OCI-LY7 (cell line): Measurements from ENCODE around the gene CTSC. TPM values are rescaled to one million over a fixed set of nuclear protein-coding genes. Genes with fewer than 3 reads are reported as not detected.

Experiments
- BruUV-seq: library from RNA; stranded (reverse); fragments of 400-500 nt; replicated peaks from 2 replicates; lab custom pipeline; 2021; lab: Mats Ljungman, UMichigan
- CTCF ChIA-PET: fragments of 300-600 bp; sonication (Branson Sonifier 250); formaldehyde crosslinking; loops from one replicate; lab custom pipeline; 2022; ENCODE audit warnings: antibody characterized with exemption; ENCODE audit not compliant: unreplicated experiment; lab: Charles Lee
- POLR2A ChIA-PET: fragments of 300-600 bp; sonication (Branson Sonifier 250); formaldehyde crosslinking; loops from one replicate; lab custom pipeline; 2022; ENCODE audit warnings: antibody characterized with exemption; lab: Charles Lee
- DNase-seq: peaks from one replicate; pipeline ENCODE4 v3.0.0-alpha.2; 2015; ENCODE audit warnings: low spot score
- H2AFZ ChIP-seq: fragments of 200-600 bp; sonication (generic), shearing (Covaris generic); 2 replicates; pipeline ENCODE4 v1.6.1; 2014; ENCODE audit warnings: mild to moderate bottlenecking, antibody characterized with exemption, low read length, moderate library complexity
- H3K27ac ChIP-seq: fragments of 200-600 bp; sonication (generic); 2 replicates; pipeline ENCODE4 v1.5.1; 2014; ENCODE audit warnings: mixed run types, low read depth, mild to moderate bottlenecking, moderate library complexity, low read length, inconsistent platforms; ENCODE audit not compliant: poor library complexity, severe bottlenecking
- H3K36me3 ChIP-seq: fragments of 200-600 bp; sonication (generic); 2 replicates; pipeline ENCODE4 v1.6.1; 2014; ENCODE audit warnings: mild to moderate bottlenecking, antibody characterized with exemption, low read length, moderate library complexity, mixed read lengths; ENCODE audit not compliant: insufficient read depth
- H3K4me1 ChIP-seq: fragments of 200-600 bp; sonication (generic); 2 replicates; pipeline ENCODE4 v1.5.1; 2014; ENCODE audit warnings: mild to moderate bottlenecking, low read length; ENCODE audit not compliant: insufficient read depth, poor library complexity, severe bottlenecking
- H3K4me2 ChIP-seq: fragments of 200-600 bp; sonication (generic); 2 replicates; pipeline ENCODE4 v1.6.1; 2014; ENCODE audit warnings: mild to moderate bottlenecking, low read length
- H3K4me3 ChIP-seq: fragments of 200-600 bp; sonication (generic); 2 replicates; pipeline ENCODE4 v1.5.1; 2014; ENCODE audit warnings: mild to moderate bottlenecking, low read depth, low read length; ENCODE audit not compliant: poor library complexity, severe bottlenecking
- H3K79me2 ChIP-seq: fragments of 200-600 bp; sonication (generic); 2 replicates; pipeline ENCODE4 v1.6.1; 2016; ENCODE audit warnings: low read depth, mild to moderate bottlenecking, low read length, moderate library complexity, mixed read lengths; ENCODE audit not compliant: insufficient read depth
- H3K9me2 ChIP-seq: fragments of 200-600 bp; sonication (generic); 2 replicates; pipeline ENCODE4 v1.6.1; 2016; ENCODE audit warnings: mild to moderate bottlenecking, low read length, mixed read lengths; ENCODE audit not compliant: insufficient read depth
- H3K9me3 ChIP-seq: fragments of 200-600 bp; sonication (generic); 2 replicates; pipeline ENCODE4 v1.6.1; 2014; ENCODE audit warnings: mild to moderate bottlenecking, mixed run types, low read length, mixed read lengths
- H4K20me1 ChIP-seq: fragments of 200-600 bp; sonication (generic); 2 replicates; pipeline ENCODE4 v1.6.1; 2014; ENCODE audit warnings: mild to moderate bottlenecking, antibody characterized with exemption, low read length, moderate library complexity, mixed read lengths; ENCODE audit not compliant: insufficient read depth
- EZH2phosphoT487 ChIP-seq: fragments of 200-600 bp; sonication (generic); IDR thresholded peaks from 2 replicates; pipeline ENCODE4 v1.6.1; 2018; ENCODE audit warnings: low read depth, borderline replicate concordance, mild to moderate bottlenecking, mixed run types, antibody characterized with exemption, low read length, moderate library complexity, mixed read lengths
- intact Hi-C: fragments of 100-400 bp; cut with micrococcal nuclease; formaldehyde crosslinking; loops from one replicate; pipeline ENCODE4 v1.10.0; 2022; ENCODE audit not compliant: unreplicated experiment
- total RNA-seq, 2 experiments: library from RNA; depleted of rRNA in 1 of 2; stranded (reverse); fragments of >200 nt in 1 of 2; shearing (Covaris generic) in 1 of 2; gene quantifications; 2 replicates each; pipeline ENCODE4 v1.2.3, GENCODE V29; 2014 to 2022
- TF ChIP-seq, protein P1 (sequence below): fragments of 200-600 bp; sonication (generic); conservative IDR thresholded peaks from 2 replicates; pipeline ENCODE4 v1.5.1; 2014; ENCODE audit warnings: mild to moderate bottlenecking, antibody characterized with exemption, low read length, moderate library complexity, mixed read lengths

Gene CTSC
- total RNA-seq, 2 experiments from 2014 or later = 60.5 to 90.3 TPM

DNA sequence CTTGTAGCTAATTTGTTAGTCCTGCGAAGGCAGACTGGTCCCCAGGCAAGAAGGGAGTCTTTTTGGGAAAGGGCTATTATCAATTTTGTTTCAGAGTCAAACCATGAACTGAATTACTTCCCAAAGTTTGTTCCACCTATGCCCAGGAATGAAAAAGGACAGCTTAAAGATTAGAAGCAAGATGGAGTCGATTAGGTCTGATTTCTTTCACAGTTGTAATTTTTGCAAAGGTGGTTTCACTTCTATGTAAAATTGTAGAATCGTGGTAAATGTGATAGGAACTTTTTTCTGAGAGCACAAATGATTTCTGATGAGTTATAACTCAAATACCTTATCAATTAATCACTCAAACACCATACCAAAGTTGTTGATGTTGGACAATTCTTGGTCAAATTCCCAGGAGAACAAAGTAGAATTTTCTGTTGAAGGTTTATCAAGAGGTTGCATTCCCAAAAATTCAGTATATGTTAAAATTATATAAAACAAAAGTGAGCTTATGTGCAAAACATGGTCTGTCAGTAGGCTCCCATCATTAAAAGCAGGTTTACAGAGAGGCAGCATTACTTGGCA, 2.9 kb upstream of the CTSC start:
- Histone ChIP-seq H3K4me3 (no peak overlapping the region), H3K36me3 (peaks cover 5% of the 10 kb centered on the region), H4K20me1 (no peaks in the 10 kb centered on the region), H3K9me3 (no peaks in the 10 kb centered on the region), H3K4me1 (peaks cover 17% of the 10 kb centered on the region), H3K4me2 (no peak overlapping the region), H2AFZ (no peak overlapping the region), H3K27ac (no peak overlapping the region), H3K79me2 (peaks cover 20% of the 10 kb centered on the region), H3K9me2 (no peaks in the 10 kb centered on the region)
- intact Hi-C loops = no loop called here
- DNase-seq = no peak
- TF ChIP-seq, protein P1, sequence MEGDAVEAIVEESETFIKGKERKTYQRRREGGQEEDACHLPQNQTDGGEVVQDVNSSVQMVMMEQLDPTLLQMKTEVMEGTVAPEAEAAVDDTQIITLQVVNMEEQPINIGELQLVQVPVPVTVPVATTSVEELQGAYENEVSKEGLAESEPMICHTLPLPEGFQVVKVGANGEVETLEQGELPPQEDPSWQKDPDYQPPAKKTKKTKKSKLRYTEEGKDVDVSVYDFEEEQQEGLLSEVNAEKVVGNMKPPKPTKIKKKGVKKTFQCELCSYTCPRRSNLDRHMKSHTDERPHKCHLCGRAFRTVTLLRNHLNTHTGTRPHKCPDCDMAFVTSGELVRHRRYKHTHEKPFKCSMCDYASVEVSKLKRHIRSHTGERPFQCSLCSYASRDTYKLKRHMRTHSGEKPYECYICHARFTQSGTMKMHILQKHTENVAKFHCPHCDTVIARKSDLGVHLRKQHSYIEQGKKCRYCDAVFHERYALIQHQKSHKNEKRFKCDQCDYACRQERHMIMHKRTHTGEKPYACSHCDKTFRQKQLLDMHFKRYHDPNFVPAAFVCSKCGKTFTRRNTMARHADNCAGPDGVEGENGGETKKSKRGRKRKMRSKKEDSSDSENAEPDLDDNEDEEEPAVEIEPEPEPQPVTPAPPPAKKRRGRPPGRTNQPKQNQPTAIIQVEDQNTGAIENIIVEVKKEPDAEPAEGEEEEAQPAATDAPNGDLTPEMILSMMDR = no peak
- no peak for TF ChIP-seq EZH2phosphoT487
- ChIA-PET CTCF (no interaction called here), POLR2A (interaction anchor here (0.9 kb wide), 1 partner anchor 18 kb away, joined by 4 read pairs; no protein-coding TSS in a partner anchor)
- BruUV-seq = no TSS peak

DNA sequence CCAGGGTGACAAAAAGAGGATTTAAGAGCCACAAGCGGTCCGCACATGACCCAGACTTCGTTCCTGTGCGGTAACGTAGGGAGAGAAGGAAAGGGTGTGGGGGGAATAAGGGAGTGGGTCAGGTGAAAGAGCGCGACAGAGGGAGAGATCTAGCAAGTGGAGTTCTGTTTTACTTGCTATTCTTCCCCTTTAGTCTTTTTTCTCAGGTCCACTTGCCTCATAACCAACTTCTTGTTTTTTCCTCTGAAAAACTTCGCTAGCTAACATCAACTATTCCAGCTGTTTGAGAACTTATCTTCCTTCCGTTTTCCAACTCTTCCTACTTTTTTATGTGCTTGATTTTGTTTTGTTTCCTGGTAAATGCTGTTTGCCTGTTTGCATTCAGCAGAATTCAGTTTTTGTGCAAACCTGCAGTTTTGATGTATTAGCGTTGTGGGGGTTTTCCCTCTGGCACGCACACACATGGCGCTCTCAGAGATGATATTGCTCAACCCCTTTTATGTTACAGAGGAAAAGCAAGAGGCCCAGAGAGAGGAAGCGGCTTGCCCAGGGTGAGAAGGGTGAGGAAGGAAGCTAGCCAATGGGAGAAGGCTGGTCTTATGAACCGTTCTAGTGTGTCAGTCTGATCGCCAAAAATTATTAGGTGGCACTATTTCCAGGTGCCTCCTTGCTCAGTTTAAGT, 592 bp upstream of the CTSC start:
- Histone ChIP-seq H3K36me3 (peaks cover 28% of the 10 kb centered on the region), H3K4me3 (peak overlapping the region; percentile 92), H3K79me2 (peaks cover 43% of the 10 kb centered on the region), H3K4me2 (peak overlapping the region; percentile 87), H3K4me1 (peaks cover 35% of the 10 kb centered on the region), H3K9me2 (no peaks in the 10 kb centered on the region), H2AFZ (peak overlapping the region; percentile 88), H4K20me1 (peaks cover 5% of the 10 kb centered on the region; the same call in 1 of the 2 replicates), H3K27ac (peak overlapping the region; percentile 82), H3K9me3 (no peaks in the 10 kb centered on the region; the same call in 1 of the 2 replicates)
- intact Hi-C loops = loop anchor here (5.0 to 10.0 kb wide), 5 partner anchors 504 to 1301 kb away; partner anchors contain the start of gene TMEM135
- ChIA-PET POLR2A (interaction anchor here (0.6 to 4.1 kb wide), 4 partner anchors 8 to 508 kb away, joined by 3 to 25 read pairs (median 8); no protein-coding TSS in a partner anchor), CTCF (interaction anchor here (0.6 to 1.2 kb wide), 3 partner anchors 9 to 861 kb away, joined by 3 to 4 read pairs (median 3); no protein-coding TSS in a partner anchor)
- TSS peak; percentile 84 for BruUV-seq
- TF ChIP-seq, protein P1 = no peak
- TF ChIP-seq EZH2phosphoT487 = no peak
- DNase-seq = peak; percentile 72
